Measurements from ENCODE around the gene RIPOR2.

The RIPOR2 gene

DNA sequence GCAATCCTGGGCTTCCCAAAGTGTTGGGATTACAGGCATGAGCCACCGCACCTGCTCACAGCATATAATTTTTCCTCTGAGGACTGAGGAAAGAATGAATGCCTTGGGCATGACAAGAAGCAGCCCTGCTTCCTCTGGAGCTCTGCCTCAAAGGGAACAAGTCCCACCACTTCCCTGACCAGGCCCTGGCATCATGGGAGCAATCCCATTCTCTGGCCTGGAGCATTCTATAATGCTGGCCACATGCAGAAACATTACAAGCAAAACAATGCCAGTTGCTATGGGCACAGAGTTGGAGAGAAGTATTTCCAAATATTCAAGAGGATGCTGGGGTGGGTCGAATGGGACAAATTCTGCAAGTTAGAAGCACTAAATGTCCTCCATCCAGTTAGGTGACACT, 95.6 kb downstream of the RIPOR2 start:
- no peak for DNase-seq

DNA sequence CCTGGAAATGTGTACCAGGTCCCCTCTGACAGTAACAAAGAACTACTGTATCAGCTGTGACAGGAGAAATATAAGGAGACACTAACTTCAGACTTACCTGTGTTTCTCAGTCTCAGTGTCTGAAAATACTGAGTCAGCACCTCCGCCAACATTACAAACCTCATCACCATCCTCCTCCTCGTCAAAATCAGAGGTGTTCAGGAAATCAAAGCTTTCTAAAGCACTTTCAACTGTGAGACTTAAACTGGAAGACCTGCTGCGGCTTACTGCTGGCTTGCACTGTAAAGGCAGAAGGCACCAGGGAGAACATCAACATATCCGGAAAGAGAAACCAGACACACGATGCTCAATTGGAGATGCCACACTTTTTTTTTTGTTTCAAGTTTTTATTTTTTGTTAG, 96.8 kb downstream of the RIPOR2 start:
- no peak for DNase-seq

DNA sequence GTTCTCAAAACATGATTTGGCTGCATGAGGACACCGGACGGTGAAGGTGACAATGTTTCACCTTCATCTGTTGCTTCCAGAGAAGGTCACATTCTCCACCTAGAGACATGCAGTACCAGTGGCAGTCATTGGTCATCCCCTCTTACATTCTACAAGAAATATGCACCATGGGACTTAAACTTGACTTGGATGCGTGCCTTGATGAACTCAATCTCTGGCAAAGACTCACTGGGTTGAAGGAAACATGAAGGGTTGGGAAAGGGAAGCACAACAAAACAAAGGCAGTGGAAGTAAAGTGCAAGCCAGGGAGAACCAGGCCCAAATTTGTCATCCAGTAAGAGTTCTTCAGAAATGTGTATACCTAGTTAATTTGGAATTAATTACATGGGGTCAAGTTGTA, 97.7 kb downstream of the RIPOR2 start:
- no peak for DNase-seq

DNA sequence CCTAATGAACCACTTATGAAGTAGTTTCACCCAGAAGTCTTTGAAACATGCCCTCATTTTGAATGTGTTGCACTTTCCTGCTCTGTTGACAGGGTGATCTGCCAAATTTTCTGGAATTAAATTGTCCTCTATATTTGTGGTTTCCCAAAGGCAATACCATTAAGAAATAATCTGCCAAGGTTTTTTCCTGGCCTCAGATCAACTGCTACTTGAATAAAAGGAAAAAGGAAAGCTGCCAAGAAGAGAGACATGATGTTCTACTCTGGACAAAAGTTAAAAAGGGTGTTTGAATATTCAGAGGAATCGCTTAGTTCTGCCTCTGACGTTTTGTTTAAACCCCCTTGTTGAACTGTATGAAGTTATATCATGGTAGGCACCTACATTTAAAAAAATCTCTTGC, 99.7 kb downstream of the RIPOR2 start:
- no peak for DNase-seq

DNA sequence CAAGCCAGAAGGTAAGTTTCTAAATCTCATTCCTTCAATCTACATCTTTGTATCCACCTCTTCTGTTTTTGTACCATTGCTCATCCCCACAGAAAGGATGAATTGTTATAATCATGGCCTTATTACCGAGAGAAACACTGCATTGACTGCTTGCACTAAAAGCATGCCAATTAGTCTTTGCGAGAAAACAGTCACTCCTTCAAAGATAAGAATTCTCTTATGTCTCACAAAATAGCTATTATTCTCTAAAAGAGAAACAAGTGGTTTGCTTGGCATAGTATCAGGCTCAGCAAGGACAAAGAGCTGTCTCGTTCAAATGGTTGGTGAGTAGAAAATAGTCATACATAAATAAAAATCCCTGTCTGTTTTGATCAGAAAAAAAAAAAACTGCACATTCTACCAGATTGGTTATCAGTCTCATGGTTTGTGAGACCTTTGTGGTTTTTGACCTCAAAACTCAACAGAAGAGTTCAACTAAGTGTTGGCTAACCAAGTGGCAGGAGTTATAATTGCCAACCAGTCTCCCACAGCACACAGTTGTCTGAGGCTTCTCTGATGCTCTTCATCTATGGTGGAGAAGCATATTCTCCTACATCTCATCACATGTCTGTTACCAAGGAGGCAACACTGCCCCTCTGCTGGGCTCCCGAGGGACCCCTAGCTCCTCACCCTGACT, 101.9 kb downstream of the RIPOR2 start:
- DNase-seq: no peak

DNA sequence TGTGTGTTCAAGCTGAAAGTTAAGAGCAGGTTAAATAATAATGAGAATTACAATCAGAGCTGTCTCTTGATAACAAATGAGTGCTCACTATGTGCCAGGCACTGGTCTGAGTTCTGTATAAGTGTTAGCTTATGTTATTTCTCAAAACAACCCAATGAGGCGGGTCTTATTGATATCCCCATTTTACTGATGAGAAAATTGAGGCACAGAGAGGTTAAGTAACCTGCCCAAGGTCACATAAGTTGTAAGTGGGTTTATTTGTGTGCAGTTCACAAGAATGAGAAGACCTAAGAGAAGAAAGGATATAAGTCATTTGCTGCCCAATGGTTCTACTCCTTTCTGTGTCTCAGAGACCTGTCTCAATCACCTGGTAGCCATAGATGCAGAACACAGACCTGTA, 103.0 kb downstream of the RIPOR2 start:
- DNase-seq: no peak

DNA sequence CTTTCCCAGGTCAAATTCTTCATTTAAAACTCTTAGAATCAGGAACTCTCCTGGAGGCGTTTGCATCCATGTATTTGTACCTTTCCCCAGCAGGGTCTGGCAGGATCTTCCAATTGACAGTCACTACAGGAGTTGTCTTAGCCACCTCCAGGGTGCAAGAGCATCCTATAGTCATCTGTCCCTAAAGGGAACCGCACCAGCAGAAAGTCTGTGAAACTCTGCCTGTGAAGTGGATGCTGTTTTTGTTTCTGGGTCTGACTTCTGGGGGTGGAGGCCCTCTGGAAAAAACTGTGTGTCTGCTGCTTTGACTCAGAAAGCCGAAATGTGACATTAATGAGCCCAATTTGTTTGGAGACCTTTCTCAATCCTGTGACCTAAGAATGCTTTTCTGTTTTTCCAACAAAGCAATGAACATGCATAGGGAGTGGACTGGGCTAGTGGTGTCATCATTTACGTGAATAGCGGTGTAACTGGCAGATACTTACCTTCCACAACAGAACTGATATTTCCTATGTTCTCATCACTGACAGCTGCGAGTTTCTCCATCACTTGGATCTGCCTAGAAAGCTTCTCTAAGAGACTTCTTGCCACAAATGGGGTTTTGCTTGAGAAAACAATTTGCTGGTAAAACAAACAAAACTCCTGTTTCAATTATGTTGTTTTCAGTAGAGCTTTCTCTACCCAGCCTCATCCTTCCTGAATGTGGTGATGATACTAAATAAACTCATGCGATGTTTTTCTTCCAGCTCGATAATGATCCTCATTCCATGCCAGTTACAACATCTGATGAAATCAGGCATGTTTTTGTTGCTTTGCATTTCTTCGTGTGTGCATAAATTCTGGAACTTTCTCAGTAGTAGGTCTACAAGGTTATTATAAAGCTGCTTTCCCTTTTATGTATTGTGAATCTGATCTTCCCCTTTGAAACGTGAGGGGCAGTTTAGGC, 103.7 kb downstream of the RIPOR2 start:
- no peak for DNase-seq

DNA sequence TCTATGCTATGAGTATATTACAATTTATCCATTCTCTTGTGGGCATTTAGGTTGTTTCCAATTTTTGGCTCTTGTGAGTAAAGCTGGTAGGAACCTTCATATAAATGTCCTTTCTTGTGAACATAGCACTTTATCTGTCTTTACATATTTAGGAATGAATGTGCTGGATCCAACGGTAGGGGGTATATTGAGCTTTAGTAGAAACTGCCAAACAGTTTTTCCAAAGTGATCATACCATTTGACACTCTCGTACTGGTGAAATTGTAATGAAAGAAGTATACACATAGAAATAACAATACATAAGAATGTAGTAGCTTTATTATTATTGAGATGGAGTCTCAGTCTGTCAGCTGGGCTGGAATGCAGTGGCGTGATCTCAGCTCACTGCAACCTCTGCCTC, 106.1 kb downstream of the RIPOR2 start:
- DNase-seq: no peak

DNA sequence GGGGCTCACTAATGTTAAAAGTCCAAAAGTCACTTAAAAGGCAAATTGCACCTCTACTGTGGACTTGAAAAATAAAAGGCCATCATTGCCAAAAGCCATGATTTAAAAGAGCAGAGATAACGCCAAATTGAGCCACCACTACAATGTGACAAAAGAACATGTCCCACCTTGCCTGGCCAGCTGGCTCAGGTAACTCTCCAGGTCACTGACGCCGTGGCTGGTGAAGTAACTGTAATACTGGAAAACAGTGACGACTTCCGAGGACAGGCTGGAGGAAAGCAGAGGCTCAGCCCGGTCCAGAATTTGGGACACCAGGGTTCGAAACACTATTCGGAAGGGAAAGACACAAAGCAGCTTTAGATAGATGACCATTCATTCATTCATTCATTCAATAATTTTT, 107.8 kb downstream of the RIPOR2 start:
- DNase-seq: no peak

DNA sequence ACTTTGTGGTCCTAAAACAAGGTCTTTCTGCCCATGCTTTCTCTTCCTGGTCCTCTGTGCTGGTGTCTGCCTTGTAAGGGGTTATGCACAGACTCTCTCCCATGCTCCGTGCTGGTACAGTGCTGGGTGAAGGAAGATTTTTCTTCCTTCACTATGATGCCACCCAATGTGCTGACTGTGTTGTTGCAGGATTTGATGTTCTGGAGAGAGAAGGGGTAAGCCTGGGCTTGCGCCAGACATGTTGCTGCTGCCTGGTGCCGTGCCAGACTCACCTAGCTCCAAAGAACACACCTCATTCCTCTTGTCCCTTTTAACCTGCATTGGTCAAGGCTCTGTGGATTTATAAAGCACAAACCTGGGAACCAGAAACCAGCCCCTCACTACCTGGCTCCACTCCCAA, 108.6 kb downstream of the RIPOR2 start:
- DNase-seq: no peak

DNA sequence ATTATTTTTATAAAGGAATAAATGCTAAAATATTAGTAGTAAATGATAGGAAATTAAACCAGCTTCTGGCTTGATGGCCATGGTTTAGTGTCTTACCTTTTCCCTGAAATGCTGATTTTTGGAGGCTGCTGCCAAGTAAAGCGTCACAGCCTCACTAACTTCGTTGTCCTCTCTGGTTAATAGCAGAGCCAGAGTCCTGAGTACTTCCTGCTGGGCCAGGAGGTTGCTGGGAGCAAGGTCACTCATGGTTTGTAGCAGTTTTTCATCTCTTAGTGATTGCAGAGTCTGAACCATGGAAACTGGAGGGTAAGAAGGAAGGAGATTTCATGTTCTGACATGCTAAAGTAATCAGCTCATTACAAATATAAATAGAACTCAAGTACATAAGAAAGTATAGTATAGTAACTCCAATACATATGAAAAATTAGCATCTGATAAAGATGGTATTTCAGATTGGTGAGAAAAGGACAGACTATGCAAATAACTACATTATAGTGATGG, 110.6 kb downstream of the RIPOR2 start:
- no peak for DNase-seq

DNA sequence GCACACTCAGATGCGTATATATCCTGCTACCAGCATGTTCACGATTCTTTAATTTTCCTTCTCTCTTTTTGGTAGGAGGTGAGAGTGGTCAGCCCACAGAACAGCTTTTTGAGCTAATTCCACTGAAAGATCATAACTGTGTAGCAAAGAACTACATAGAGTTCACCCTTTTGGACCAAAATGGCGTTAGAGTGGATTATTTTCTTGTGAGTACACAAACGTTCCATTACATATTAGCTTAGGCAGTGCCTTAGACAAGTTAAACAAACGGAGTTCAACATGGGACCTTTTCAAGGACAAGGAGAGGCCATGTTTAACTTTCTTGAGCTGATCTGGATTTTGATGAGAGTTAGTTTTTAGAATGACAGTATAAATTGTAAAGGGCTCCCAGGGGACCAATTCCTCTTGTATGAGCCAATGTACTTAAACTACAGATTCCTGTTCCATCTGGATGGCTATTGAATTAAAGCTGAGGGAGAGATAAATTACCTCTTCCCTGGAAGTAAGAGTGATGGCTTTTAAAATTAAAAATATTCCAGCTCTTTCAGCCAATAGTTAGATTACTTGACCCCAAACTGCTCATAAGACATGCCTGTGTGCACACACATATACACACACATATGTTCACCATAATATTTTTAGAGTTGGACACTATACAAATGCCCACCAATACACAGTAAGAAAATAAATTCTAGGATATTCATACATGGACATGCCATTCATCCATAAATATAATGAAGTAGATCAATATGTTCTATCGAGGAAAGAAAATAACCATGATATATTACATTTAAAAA, 111.4 kb downstream of the RIPOR2 start:
- DNase-seq: no peak

DNA sequence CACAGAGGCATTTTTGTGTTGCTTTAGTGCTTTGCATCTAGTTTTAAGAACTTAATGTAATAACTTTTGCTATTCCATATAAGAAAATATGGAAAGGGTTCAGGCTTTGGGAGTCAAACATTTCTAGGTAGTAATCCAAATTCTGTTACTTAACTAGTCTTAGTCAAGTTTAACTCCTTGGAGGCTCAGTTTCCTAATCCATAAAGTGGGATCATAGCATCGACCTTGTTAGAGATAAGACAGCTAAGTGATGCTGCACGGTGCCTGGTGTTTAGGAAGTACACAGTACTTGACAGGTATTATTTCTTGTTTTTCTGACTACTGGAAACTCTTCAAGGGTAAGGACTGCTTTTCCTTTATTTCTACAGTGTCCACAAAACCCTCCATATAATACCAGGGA, 112.6 kb downstream of the RIPOR2 start:
- DNase-seq: no peak

DNA sequence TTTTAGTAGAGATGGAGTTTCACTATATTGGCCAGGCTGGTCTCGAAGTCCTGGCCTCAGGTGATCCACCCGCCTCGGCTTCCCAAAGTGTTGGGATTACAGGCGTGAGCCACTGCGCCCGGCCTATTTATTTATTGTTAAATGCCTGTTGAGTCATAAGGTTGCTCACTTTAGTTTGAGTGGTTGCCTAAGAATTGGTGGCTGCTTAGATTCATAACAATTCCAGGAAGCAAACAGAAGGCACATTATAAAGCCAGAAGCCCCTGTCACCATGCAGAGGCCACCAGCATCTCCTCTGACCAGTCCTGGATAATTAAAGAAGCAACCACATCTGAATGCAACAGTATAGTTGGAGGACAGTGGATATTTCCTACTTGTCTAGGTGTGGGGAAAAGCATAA, 113.1 kb downstream of the RIPOR2 start:
- DNase-seq: no peak

DNA sequence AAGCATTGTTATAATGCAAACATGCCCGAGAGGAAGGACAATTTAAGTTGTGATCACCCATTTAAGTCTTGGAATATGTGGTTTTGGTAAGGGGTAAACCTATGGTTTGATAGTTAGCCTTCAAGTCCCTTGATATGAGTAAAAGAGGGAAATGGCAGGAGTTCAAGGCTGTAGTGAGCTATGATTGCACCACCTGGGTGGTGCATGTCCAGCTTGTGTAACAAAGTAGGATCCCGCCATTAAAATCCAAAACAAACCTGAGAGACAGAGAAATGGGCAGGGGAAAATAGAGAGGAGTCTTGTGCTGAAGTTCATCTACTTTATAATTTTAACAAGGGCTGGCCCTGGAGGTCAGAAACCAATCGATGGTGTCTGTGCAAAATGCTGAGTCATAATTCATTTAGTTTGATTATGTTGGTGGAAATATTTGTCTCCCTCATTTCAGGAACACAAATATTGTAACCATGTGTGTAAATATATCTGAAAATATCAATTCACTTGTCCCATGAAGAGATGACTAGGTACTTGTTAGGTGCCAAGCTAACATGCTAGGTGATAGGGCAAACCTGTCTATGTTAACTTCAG, 113.8 kb downstream of the RIPOR2 start:
- DNase-seq: no peak

DNA sequence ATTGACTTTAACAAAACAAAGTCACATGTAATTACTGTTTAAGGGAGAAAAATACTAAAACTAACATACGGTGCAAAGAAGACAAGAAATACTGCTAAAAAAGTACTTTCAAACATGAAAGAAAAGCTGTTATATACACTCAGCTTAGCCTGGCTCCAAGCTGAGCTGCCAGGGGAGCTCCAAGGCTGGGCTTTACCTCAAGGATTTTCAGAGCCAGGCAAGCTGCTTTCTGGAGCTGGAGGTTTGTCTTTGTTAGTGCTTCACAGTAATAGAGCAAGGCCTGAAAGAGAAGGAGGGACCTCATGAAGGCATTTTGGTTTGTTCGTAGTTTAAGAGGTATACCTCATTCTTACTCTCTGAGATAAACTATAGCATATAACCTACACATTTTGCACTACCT, 117.4 kb downstream of the RIPOR2 start:
- no peak for DNase-seq

DNA sequence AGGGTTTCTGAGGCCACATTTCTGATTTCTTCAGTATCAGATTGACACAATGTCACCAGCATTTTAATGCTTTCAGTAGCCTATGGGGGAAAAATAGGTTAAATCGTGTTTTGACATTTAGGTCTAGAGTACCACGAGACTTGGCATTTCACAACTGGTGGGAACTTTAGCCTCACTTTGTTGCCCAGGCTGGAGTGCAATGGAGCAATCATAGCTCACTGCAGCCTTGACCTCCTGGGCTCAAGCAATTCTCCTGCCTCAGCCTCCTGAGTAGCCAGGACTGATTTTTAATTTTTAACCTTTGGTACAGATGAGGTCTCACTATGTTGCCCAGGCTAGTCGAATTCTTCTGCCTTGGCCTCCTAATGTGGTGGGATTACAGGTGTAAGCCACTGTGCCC, 126.0 kb downstream of the RIPOR2 start:
- no peak for DNase-seq

DNA sequence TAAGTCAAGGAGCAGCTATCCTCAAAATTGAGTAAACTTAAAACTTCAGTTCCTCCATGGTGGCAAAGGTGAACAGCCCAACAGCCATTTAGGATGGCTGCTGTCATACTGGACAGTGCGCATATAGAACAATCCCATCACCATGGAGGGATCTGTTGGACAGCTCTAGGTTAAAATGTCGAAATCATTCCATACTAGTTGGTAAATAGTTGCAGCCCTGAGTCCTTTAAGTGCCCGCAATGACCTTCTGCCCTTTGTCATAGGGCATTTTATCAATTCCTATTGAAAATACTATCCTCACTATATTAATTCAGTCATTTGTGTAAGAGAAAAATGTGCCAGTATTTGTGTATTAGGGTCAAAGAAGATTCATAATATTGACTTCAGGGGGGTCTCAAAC, 128.2 kb downstream of the RIPOR2 start:
- DNase-seq: no peak

DNA sequence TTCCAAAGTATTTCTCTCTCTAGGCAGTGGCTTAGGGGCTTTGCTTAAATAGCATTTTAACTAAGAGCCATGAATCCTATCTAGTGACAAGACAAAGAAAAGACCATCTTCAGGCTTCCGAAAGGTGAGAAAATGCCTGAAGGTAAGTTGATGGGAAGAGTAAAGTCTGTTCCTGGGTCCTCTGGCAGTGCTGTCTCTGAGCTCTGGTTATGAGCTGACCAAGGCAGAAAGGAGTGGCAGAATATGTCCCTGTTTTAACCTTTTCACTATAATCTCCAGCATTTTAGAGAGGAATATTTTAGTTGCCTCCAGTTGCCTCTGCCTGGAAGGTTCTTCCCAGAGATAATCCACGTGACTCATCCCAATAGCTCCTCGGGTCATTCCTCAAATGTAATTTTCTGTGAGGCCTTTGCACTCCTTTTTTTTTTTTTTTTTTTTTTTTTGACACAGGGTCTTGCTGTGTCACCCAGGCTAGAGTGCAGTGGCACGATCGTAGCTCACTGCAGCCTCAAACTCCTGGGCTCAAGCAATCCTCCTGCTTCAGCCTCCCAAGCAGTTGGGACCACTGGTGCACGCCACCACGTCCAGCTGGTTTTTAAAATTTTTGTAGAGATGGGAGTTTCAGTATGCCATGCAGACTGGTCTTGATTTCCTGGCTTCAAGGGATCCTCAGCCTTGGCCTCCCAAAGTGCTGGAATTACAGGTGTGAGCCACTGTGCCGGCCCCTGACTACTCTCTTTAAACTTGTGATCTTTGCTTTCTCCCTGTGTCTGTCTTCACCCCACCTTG, 133.3 kb downstream of the RIPOR2 start:
- no peak for DNase-seq

DNA sequence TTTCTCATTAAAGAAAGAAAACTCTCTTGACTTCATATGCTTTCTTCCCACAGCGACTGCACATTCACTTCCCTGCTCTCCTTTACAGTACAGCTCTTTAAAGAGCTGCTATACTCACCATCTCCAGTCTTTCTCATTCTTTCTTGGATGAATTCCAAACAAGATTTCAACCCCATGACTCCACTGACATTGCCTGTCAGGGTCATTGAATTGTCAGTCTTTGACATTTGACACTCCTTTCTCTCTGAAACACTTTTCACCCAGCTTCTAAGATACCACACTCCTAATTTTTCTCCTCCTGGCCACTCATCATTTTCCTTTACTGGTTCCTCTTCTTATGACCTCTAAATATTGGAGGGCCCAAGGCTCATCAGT, 136.2 kb downstream of the RIPOR2 start:
- no peak for DNase-seq

DNA sequence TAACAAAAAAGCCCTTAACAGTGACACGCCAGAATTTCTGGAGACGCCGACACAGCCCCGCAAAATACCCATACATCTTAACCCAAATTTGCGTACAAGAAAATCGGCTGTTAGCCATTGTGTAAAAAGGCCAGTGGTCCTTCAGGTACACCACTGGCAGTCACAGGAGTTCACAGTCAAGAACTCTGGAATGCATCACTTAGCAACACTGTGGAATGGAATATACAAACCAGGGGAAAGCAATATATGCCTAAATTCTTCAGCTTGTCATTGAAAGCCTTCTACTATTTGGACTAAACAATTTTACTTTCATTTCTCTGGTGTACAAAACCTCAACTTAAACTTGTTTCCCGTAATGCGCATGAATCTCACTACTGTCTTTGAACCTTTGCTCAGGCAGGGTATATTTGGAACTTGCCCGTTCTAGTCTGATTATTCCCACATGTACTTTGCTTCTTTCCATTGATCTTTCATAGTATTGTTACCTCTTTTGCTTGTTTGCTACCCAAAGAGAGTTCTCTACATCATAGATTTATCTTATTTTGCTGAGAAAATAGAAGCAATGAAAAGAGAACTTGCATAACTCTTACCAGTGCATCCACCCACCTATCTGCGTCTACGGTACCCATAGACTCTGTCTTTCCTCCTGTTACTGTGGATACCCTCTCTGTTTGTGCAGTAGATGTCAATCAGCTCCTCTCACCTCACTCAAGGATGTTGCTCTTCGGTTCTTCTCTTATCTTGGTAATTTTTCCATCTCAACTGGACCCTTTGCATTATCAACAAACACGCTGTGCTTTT, 136.8 kb downstream of the RIPOR2 start, which contains the start of gene ARMH2:
ARMH2 (minus strand) TSS at position 178 of the 801 bp plus-strand sequence; CDS start at position 118, 60 bp downstream.
- DNase-seq: no peak

Measured in hematopoietic multipotent progenitor cell treated with erythropoietin and hydrocortisone succinate and interleukin-3 and kit ligand, for 4 days (in vitro differentiated cells).